Stimulated activated CD8-positive, alpha-beta memory T cell treated with anti-CD3 and anti-CD28 coated beads, Interleukin-7, amount 100 ng/mL, for 48 hours (primary cell): ENCODE results near the gene TAF6.

Source experiments
- DNase-seq, 2 donors: peaks; one replicate each; pipeline ENCODE4 v3.0.0-alpha.2; 2020; ENCODE audit warnings: low read depth in 1 of 2; ENCODE audit errors: extremely low read depth in 1 of 2

The TAF6 gene

GRCh38 chr7:100119072-100119969 lies at the start of gene TAF6, which contains the start of gene CNPY4:
TAF6 (minus strand) TSS chr7:100119358; CDS start chr7:100114209, 5,149 bp downstream.
CNPY4 (plus strand) TSS chr7:100119634; CDS start chr7:100119745, 111 bp downstream.
- peak; percentile 86 to 94 for DNase-seq

GRCh38 chr7:100167912-100168323 lies 48.8 kb upstream of the TAF6 start:
- DNase-seq: no peak

- no peak for DNase-seq
Observed at GRCh38 chr7:100166970-100167911, 48.1 kb upstream of the TAF6 start.

- no peak for DNase-seq
Observed at GRCh38 chr7:100166317-100166940, 47.3 kb upstream of the TAF6 start.

GRCh38 chr7:100163871-100164270 lies 44.7 kb upstream of the TAF6 start:
- DNase-seq: no peak

- DNase-seq: no peak
Observed at GRCh38 chr7:100163006-100163531, 43.9 kb upstream of the TAF6 start.

- no peak for DNase-seq
Observed at GRCh38 chr7:100160067-100160466, 40.9 kb upstream of the TAF6 start.

GRCh38 chr7:100159099-100159623 lies 40.0 kb upstream of the TAF6 start:
- no peak for DNase-seq

GRCh38 chr7:100158229-100159098 lies 39.3 kb upstream of the TAF6 start, which contains the start of gene TRAPPC14:
TRAPPC14 (minus strand) TSS chr7:100158723; CDS start chr7:100158499, 224 bp downstream.
- DNase-seq: peak; percentile 81 to 91

- DNase-seq: no peak
Observed at GRCh38 chr7:100157334-100158228, 38.4 kb upstream of the TAF6 start.

- no peak for DNase-seq
Observed at GRCh38 chr7:100157069-100157333, 37.8 kb upstream of the TAF6 start.

- no peak for DNase-seq
Observed at GRCh38 chr7:100156331-100157068, 37.3 kb upstream of the TAF6 start.

- no peak for DNase-seq
Observed at GRCh38 chr7:100155553-100156317, 36.6 kb upstream of the TAF6 start.

GRCh38 chr7:100154651-100155491 lies 35.7 kb upstream of the TAF6 start:
- DNase-seq: no peak

- no peak for DNase-seq
Observed at GRCh38 chr7:100153708-100154535, 34.8 kb upstream of the TAF6 start.
